Stimulated activated CD8-positive, alpha-beta memory T cell treated with anti-CD3 and anti-CD28 coated beads, Interleukin-12 subunit alpha, Interleukin-12 subunit beta, amount 100 ng/mL, for 24 hours (primary cell): ENCODE measurements around the gene PRPF40A.
A peak's percentile ranks its signal among the peaks of the same experiment; 100 is the strongest.

Source experiments
- DNase-seq: peaks from one replicate; pipeline ENCODE4 v3.0.0-alpha.2; 2020; ENCODE audit errors: extremely low read depth

Gene PRPF40A

DNA sequence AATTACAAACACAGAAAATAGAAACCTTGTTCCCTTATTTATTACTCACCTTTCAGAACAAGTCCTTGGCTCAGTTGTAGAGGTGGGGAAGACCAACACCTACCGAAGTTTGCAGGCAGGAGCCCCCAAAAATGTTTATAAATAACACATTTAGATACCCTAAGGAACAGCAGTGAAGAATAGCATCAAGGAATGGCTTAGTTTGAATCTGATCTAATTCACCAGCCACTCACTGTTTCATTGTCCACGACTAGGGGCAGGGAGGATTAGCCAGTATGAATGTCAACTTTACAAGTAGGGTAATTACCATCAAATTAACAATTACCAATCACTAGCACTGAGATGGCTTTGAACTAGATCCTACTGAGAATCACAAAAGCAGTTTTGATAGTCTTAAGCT is 65.4 kb downstream of the PRPF40A start:
- no peak for DNase-seq

DNA sequence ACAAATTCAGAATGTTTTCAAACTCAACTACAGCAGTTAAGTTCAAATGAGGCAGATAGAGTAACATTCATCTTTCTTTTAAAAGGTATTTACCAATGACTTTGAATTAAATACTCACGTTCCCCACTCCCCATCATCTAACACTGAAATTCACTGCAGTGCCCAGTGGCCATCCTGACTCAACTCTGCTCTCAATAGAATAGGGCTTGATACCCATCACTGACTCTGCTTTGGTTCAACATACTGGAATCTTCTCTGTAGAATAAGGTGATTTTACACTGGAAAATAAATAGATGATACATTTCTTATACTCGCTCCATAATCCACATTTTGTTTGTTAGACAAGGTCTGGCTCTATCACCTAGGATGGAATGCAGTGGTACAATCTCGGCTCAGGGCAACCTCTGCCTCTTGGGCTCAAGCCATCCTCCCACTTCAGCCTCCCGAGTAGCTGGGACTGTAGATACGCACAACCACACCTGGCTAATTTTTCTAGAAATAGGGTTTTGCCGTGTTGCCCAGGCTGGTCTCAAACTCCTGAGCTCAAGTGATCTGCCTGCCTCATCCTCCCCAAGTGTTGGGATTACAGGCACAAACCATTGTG is 66.4 kb downstream of the PRPF40A start:
- DNase-seq: no peak

DNA sequence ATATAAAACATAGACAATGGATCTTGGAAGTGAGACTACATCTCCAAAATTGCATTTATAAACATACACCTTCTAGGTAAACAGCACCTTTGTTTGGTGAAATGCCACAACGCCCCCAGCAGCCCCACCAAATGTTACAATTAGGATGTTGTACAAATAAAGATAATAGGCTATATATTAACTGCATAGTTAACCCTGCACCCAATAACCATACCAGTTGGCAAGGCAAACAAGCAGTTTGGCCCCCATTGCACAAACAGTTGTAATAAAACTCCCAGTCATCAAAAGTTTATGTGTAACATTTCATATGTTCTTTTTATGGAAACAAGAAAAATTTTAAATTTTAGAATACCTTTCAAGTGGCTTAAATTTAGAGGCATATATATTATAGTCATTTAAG is 67.3 kb downstream of the PRPF40A start:
- DNase-seq: no peak

DNA sequence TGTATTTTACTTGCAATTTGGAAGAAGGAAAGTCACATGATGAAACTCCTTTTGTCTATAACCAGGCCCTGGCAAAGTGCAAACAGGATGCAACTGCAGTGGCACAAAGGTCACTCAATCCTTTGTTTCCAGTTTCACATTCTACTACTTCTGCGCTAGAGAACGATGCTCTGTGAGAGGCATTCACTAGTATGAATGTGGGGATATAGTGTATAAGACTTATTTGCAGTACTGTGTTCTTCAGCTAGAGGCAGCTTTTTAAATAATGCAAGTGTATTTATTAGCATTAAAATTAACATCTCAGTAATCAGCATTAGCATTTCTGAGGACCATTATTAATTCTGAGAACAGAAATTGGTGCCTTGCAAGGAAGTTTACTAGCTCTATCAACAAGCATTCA is 68.9 kb downstream of the PRPF40A start:
- DNase-seq: no peak

DNA sequence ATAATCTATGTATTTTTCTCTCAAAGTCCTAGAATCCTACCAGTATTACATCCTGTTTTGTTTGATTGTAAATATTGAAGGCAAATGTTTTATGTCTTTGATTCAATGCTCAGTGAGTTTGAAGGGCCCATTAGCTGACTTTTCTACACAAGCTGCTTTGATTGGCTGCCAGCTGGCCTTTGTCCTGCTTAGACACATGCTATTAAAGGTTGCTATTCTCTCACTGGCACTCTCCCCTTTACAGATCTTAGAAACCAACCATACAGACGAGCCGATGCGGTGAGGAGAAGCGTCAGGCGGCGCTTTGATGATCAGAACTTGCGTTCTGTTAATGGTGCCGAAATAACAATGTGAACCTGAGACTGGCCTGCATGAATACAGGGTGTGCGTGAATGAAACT is 69.7 kb downstream of the PRPF40A start:
- DNase-seq: no peak

DNA sequence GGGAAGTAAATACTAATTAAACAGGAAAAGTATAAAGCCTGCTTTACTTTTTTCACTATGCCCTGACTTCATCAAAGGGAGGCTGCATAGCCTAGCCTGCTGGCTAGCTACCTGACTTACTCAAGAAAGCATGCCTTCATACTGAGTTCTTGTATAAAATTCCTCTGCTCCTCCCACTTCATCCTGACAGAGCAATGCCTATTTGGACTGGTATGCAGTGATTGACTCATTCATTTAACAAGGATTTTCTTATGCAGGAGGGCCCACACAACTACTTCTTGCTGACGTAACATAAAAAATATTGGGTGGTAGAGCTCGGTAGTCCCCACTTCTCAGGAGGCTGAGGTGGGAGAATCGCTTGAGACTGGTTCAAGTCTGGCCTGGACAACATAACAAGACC is 70.5 kb downstream of the PRPF40A start:
- no peak for DNase-seq

DNA sequence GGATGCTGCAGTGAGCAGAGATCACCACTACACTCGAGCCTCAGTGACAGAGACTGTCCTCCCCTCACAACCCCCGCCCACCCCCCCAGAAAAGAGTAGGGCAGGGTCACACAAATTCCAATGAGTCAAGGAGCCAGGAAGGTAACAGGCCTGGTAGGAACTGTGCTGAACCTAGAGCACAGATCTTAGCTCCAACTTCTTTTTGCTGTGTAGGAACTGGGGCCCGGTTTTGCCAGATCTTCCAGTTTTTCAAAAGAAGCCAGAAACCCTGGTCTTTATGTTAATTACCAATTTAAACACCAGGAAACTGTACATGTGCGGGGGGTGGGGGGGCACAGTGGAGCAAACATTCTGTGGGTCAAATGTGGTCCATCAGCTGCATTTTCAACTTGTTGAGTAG is 71.0 kb downstream of the PRPF40A start:
- no peak for DNase-seq

DNA sequence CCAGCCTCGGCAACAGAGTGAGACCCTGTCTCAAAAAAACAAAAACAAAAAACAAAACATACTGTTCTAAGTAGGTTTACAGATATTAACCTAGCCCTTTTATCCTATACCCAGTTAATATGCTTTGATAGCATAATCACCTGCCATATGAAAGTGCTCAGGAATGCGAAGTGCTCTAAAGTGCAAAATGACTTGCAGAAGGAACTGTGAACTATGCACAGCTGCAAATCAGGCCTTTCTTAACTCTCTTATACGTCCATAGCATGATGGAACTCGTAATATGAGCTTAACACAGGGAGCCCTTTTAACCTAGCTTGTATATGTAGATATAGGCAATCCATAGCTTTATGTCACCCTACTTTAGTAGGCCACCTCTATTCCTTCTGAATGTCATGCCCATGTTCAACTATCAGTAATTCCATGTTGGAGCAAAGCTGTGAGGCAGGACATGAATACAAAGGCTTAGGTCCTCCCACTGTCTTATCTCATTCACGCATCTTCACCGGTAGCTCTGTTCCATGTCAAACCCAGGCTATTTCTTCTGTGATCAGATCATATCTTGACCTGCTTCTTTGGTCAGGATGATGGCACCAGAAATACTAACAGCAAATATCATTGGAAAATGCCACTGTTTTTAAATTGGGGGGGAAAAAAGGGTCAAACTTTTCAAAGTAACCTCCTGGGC is 72.9 kb downstream of the PRPF40A start:
- no peak for DNase-seq

DNA sequence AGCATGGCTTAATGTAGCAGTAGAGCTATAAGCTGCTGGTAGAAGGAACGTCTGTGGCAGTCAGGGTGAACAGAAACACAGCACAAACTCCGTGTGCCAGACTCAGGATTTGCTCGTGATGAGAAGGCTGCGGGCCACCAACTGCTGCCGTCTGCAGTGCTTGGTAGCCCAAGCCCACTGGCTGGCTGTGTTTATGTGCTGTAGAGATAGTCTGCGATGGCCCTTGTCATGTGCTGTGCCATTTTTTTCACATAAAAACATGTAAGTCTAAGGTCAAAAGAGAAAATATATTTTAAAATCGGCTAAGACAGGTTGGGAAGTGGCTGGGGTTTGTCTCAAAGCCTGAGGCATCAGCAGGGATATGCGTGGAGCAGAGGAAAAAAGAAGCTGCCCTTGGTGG is 78.7 kb downstream of the PRPF40A start:
- DNase-seq: no peak

DNA sequence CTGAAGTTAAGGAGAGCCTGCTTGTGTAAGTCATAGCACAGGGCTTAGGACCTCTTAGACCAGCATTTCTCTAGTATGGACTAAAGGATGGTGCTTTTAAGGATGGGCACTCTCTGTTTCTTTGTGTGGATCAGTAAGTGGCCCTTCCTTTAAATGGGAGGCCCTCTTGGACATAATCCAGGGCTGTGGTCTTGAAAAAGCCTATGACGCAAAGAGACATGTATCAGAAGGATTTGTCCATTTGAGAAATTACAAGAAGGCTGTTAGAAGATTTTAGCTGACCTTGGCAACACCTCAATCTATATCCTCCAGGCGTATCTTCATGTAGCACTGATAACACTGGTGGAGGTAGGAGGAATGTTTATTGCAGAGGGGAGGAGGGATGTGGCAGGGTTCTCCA is 79.2 kb downstream of the PRPF40A start:
- DNase-seq: no peak

DNA sequence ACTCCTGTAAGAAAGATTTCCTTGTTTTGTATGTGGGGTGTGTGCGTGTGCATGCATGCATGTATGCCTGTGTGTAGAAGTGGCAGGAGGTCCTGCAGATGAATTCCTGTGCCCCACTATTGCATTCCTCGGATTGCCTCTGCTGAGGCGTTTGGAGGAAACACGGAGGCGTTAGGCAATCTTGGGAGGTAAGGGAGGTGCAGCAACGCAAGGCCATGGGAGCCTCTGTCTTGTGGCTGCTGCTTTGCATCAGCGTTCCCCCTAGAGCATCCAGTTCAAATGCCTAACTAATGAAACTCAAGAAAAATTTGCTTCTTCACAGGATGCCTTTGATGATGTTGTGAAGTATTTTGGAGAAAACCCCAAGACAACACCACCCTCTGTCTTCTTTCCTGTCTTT is 80.0 kb downstream of the PRPF40A start:
- DNase-seq: no peak

DNA sequence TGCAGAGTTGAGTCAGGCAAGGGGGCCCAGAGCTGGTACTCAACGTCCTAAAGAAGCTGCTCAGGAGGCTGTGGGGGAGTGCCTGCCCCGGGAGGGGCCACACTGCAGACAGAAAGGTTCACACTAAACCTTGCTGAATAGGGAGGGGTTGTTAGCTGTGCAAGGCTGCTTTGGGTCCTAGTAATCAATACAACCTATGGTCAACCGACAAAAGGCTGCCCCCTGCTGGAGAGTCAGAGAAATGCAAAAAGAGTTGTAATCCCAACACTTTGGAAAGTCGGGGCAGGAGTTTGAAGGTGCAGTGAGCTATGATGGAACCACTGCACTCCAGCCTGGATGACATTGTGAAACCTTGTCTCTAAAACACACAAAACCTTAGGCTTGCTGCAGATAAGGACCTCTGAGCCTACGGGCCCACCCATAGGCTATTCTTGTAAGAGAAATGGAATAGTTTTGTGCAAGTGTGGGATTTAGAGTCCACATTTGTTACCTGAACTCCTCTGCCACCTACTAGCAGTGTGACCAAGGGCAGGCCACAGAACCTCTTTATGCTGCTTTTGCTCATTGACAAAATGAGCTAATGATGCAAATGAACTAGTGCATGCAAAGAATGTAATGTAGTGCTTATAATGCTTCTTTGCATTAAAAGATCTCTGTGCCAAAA is 81.5 kb downstream of the PRPF40A start:
- DNase-seq: peak; percentile 14

DNA sequence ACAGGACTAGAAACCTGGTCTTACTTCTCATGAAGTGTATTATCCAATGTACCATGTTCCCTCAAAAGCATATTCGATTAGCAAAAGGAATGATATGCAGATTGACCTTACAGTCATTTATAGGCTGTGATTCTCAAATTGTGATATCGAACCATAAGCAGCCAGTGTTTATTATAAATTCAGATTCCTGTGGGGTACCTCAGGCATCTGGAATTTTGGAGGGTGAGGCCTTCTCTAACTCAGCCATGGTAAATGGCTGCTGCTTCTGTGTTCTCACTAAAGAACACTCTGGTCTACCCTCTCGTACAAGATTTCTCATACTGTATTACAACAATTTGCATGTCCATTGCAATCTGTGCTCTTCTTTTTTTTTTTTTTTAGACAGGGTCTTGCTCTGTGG is 84.5 kb downstream of the PRPF40A start:
- DNase-seq: no peak

DNA sequence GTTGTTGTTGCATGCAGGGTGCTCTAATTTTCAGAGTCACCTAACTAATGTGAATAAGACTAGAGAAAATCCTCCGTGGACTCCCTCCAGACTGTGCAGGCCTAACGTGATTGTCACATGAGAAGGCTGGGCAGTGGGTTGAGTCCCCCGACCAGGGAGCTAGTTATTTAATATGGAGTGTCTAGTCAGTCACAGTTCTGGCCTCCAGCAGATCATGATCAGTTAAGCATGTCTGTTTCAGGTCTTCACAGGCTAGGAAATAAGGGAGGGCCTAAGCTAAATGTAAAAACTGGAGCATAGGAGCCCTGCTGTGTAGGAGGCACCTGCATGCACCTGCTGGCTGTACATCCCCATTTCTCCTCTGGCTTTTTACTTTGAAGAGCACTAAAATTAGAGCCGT is 86.8 kb downstream of the PRPF40A start:
- DNase-seq: no peak

DNA sequence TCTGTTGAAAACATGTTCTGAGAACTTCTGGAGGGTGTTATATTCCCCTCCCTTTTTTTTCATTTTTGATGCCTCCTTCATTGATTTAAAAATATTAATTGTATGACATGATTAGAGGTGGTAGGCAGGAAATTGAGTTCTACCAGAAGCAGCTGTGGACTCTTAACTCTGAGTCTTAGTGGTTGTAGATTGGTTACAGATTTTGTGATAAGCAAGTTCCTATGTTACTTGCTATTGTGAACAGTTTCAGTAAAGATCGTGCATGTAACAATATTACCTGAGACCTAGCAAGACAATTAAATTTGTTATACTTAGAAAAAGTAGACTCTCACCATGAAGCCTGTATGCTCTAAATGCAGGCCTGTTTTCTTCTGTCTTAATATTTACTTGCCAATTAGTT is 88.1 kb downstream of the PRPF40A start:
- no peak for DNase-seq

DNA sequence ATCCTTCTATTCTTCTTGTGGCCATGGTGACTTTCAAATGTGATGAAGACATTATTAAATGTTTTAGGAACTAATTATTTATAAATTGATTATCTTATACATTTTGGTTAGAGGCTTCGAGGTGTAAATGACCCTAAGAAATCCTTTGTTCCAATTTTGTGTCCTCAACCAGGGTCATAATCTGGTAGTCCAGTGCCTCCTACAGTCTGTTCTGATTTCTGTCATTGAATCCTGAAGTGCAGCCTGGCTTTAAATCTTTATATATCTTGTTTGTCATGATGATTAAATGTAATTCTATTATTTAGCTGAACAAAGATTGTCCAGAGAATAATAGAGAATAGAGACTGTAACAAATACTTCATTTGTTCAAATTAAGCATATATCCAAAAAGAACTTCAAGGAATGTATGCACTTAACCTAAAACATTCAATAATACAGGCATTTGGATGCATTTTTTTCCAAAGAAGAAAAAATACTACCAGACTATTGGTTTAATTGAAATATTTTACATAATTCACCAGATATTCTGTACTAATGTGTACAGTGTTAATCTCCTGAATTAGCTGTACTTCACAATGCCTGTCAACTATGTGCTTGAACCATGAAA is 89.8 kb downstream of the PRPF40A start:
- DNase-seq: no peak

DNA sequence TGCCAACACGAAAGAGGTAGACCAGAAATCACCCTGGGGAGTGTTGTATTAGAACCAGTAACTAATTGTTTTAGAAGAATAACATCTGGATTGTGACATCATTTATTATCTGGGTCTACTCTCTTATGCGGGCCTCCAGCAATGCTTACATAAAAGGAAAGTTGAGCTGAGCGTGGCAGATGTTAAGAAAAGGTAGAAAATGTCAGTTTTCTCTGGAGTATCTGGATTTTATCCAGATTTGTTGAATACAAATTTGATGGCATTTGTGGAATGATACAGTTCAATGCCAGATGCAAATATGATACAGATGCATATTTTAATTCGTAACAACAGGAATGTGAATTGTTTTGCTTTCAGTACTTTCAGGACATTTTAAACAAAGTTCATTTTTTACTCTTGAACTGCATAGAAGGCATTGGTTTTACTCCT is 90.3 kb downstream of the PRPF40A start:
- no peak for DNase-seq

DNA sequence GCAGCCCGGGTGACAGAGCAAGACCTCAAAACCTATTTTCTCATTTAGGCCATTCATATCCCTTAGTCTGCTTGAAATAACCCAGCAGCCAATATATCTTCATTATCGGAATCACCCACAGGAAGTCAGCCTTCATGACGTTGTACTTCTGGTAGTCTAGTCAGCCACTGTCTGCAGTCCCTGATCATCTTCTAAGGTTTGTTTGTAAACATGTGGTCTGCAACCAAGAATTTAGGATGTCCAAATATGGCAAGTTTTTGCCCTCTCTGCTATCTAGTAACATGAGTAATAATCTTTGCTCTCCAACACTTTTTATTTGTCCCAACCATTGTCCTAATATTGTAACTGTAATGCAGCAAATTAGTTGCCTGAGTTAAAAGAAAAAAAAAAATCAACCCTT is 92.5 kb downstream of the PRPF40A start:
- DNase-seq: no peak

DNA sequence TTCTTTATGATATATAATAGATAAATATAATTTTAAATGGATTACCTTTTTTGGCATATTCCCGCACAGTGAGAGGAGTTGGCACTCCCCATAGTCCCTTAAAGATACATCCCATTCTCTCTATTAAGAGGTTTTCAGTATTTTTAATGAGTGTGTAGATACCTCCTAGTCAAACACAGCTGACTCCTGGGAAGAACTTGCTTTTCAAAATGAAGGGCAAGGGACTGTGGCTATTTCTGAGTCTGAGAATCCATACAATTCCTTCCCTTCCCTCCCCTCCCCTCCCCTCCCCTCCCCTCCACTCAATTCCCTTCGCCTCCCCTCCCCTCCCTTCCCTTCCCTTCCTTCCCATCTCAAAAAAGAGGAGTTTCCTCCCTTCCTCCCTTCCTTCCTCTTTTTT is 93.5 kb downstream of the PRPF40A start:
- DNase-seq: no peak

DNA sequence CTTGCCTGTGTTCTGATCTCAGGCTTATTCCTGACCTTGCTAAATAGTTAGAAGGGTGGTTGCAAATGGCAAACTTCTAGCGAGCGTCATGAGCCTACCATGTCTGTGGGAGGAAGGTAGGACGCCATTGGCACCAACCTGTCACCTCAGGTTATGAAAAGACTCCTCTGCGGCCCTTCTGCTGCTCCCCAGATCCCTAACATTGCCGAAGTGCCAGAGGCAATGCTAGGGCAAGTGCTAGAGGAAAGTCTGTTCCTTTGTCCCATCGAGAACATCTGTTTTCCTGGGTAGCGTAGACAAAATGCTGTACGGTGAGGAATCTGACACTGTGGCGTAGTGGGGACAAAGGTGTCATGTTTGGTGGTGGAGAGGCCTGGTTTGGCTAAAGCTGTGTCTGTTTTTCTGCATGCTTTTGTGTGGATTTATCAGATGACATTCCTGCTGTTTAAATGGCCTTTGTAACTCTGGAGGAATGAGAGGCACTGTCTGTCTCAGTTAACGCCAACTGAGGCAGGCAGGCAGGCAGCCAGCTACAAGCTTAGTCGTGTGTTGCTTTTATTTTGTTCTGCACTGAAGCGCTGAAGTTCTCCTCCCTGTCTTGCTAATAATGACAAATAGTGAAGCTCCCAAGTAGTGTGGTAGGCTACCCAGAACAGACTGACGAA is 94.1 kb downstream of the PRPF40A start:
- no peak for DNase-seq

DNA sequence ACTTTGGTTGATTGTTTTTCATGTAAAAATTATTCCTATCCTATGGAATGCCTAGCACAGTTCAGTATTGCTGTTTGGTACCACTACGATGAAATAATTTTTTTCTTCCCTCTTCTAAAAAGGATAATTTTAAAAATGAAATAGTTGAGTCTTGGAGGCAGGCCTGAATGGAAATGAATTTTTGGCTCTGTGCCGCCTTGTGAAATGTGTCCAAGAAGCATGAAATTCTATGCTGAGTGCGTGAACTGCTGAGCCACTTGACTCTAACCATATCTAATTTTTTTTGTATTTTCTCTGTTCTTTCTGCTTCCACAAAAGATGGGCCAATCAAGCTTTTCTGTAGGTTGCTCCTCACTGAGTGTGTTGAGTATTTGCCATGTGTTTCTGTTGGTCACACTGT is 95.0 kb downstream of the PRPF40A start:
- DNase-seq: no peak

DNA sequence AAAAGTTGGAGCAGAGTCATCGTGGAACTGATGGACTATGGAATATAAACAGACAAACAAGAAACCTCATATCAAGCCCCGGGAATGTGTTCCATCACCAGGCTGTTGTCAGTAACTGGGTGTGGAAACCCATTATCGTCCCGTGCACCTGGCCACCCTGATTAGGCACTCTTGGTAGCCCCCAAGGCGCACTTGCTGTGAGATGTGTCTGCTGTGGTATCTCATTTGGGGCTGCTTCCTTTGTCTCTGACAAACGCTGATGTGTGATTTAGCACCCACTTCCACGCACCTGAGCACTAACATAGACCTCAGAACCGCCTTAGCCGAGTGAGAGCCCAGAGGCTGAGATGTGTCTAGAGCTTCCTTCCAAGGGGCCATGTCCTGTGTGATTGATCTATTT is 96.3 kb downstream of the PRPF40A start:
- DNase-seq: no peak

DNA sequence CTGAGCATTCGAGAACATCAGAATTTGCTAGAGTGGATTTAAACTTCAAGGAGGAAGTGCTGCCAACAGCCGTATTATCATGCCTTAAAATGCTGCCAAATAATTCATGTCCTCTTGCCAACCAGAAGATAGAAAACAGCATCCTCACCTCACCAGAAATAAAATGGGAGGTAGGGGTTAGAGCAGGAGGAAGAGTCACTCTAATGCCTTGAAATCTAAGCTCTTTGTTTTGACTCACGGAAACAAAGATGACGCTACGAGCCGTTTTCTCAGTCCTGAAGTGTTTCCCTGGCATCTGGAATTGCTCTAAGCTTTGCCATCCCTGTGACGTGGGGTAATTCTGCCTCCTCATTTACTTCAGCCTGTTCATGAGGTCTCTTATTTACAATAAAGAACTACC is 97.1 kb downstream of the PRPF40A start:
- DNase-seq: no peak
